T-helper 22 cell (primary cell): ENCODE measurements around the gene CDKN1A.
"Not testable (repeated sequence)": the region's sequence is repeated elsewhere in the genome, so short reads cannot be mapped to it uniquely, and the experiment has no call there.

ENCODE experiments used
- DNase-seq: peaks from one replicate; pipeline ENCODE4 v3.0.0-alpha.2; 2020; ENCODE audit warnings: low read depth

Gene CDKN1A

DNA sequence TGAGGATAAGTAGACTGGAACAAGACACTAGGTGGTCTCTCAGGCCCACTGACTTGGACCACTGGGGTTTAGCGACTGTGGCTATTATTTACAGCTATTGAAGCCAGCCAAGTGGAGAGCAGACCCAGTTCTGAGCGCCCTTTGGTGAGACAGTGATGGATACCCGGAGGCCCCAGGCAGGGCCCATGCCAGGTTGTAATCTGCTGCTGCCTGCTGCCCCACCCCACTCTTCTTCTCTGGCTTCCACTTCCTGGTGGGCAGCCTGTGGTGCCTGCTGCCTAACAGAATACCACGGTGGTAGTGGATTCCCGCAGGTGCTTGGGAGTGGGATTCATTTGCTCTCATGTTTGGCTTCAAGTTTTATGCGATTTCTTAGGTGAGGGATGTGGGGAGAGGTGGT lies 19.7 kb downstream of the CDKN1A start:
- no peak for DNase-seq

DNA sequence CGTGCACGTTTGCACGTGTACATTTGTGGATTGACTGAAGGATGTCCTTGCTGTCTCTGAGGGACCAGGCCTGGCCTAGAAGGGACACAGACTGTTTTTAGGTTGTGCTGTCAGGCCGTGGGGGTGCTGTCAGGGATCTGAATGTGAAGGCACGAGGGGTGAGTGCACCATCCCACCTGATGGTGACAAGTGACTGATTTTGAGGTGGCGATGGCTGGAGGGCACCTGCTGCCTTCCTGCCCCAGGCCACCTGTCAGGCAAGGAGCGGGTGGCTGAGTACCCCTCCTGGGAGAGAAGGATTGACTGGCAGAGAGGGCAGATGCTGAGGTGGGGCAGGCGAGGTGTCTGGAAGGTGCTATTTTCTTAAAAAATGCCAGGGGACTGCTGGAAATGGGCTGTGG lies 20.4 kb downstream of the CDKN1A start:
- no peak for DNase-seq

GRCh38 chr6:36699348-36699747 lies 20.8 kb downstream of the CDKN1A start:
- no peak for DNase-seq

DNA sequence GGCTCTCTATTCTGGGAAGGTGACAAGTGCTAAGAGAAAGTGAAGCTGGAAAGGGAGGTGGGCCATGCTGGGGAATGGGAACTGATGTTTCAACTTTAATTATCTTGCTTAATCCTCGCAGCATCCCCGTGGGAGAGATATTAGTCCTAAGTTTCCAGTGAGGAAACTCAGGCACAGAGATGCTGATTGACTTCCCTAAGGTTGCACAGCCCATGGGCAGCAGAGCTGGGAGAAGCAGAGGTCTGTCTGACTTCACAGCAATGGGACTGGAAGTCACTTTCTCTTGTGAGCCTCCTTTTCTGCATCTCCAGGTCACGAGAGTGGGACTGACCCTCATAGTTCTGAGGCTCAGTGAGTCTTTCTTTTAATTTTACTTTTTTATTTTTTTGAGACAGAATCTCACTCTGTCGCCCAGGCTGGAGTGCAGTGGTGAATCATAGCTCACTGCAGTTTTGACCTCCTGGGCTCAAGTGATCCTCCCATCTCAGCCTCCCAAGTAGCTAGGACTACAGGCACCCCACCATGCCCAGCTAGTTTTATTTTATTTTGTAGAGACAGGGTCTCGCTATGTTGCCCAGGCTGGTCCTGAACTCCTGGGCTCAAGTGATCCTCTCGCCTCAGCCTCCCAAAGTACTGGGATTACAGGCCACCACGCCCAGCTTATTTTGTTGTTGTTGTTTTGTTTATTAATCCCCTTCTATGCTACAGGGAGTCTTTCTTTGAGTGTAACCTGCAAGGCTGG lies 21.7 kb downstream of the CDKN1A start:
- no peak for DNase-seq

DNA sequence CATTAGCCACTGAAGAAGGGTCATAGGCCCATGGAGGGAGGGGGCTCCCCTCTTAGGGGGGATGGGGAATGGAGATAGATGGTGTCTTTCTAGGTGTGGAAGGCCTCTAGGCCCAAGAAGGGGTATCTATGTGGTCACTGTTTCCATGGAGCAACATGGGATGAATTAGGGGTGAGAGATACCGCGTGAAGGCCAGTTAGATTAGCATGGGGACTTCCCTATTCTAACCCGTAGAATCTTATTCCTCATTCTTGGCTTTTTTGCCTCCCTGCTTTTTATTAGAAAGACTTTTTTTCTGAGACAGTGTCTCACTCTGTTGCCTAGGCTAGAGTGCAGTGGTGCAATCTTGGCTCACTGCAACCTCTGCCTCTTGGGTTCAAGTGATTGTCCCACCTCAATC lies 22.3 kb downstream of the CDKN1A start:
- DNase-seq = no peak

GRCh38 chr6:36701401-36701991 lies 23.0 kb downstream of the CDKN1A start:
- no peak for DNase-seq

DNA sequence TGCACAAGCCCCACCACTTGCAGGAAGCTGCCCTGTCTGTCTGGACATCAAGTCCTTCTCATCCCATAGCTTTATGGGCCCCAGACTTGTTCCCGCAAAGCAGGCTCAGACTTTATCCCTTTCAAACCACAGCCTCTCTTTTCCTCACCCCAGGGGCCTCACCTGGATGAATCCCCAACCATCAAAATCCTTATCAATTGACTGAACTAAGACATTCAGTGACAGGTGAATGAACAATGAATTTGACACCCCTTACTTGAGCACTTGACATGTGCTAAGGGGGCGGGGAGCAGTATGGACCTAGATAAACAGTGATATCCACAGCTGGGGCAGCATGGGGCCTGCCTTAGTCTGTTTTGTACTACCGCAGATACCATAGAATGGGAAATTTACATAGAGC lies 24.1 kb downstream of the CDKN1A start:
- no peak for DNase-seq

- no peak for DNase-seq
Observed at GRCh38 chr6:36703081-36703606, 24.6 kb downstream of the CDKN1A start.

GRCh38 chr6:36703982-36704381 lies 25.5 kb downstream of the CDKN1A start:
- DNase-seq = no peak

- DNase-seq = not testable (repeated sequence)
Observed at GRCh38 chr6:36704961-36705577, 26.6 kb downstream of the CDKN1A start.

- no peak for DNase-seq
Observed at GRCh38 chr6:36706339-36706738, 27.8 kb downstream of the CDKN1A start.

- no peak for DNase-seq
Observed at GRCh38 chr6:36712816-36713215, 34.3 kb downstream of the CDKN1A start.

- DNase-seq = no peak
Observed at GRCh38 chr6:36713846-36714245, 35.3 kb downstream of the CDKN1A start.

GRCh38 chr6:36714511-36714910 lies 36.0 kb downstream of the CDKN1A start:
- no peak for DNase-seq

DNA sequence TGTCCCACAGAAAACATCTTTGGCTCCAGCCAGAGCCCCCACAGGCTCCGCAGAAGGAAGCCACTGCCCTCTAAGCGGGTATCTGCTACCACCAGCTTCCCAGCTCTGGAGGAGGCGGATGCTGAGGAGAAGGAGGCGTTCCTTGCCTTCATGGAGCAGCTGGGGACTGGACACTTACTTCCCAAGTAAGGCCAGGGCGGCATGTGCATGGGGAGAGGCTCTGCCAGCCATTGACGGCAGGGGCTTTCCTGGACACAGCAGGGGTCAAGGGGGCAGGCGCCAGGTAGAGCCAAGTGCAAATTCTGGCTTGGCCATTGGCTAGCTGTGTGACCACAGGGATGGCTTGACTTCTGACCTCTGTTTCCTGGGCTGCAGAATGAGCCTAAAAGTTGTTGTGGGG lies 37.0 kb downstream of the CDKN1A start:
- DNase-seq = no peak

- no peak for DNase-seq
Observed at GRCh38 chr6:36716476-36717093, 38.1 kb downstream of the CDKN1A start.

- no peak for DNase-seq
Observed at GRCh38 chr6:36717231-36717825, 38.8 kb downstream of the CDKN1A start.

DNA sequence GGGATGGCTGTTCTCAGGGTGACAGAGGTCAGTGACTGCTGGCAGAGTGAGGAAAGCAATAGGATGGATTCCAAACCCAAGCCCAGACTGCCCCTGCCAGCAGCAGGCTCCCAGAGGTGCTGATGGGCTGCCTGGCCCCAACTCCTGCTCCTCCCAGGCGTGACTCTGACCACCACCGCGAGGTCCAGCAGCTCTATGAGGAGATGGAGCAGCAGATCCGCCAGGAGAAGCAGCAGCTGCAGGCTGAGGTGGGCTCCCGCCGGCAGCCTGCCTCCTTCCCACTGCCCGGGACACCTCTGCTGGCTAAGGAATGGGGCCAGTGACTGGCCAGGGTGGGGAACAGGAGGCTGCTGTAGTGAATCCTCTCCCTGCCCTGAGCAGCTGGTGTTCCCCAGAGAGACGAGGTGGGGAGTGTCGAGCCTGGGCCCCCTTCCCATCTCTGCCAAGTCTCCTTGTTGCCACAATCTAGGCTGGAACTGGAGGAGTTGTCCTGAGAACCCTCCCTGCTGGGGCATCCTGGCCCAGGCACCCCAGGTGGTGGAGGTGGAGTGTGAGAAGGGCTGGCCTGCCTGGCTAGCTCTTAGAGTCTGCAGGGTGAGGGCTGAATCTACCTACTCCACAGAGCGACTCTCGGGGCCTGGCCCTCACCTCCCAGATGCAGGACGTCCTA lies 39.5 kb downstream of the CDKN1A start:
- DNase-seq = no peak

DNA sequence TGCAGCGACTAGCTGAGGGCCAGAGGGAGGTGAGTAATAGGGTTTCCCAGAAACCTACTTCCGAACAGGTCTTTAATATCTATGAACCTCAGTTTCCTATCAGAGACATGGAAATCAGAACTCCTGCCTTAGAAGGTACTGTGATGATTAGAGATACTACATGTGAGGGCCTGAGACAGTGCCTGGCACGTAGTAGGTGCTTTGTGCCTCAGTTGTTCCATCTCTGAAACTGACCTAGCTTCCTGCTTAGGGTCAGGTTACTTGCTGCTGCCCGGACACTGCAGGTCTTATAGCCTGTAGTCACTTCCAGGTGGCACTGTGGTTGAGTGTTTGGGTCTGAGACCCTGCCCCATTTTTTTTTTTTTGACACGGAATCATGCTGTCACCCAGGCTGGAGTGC lies 40.0 kb downstream of the CDKN1A start:
- no peak for DNase-seq

GRCh38 chr6:36719126-36719525 lies 40.6 kb downstream of the CDKN1A start:
- no peak for DNase-seq

DNA sequence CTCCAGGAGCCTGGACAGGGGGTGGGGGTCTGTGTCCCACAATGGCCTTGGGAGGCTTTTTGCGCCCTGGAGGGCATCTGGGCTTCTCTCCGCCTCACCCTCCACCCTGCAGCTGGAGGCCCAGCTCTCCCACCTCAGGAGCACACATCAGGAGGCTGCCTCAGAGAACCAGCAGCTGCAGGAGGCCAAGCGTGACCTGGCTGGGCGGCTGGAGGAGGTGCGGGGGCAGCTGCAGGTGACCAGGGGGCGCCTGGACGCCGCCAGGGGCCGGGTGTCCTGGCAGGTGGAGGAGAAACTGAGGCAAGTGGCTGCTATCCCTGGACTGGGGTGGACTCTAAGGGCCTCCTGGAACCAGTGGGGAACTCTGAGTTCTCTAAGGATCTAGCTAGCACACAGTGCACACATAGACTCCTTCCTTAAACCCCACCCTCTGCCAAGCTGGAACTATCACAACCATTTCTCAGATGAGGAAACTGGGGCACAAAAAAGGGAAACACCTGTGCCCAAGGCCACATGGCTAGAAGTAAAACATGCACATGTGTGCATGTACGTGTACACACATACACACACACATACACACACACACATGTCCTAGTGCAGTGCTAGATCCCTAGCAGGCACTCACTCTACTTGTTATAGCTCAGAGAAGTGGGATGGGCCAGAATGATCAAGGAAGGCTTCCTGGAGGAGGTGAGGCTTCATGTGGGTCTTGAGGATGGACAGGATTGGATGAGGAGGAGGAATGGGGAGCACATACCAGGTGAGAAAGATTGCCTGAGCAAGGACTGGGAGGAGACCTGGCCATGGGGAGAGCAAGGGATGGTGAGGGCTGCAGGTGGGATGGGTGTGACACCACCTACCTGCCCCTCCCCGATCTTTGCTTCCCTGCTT lies 42.0 kb downstream of the CDKN1A start:
- no peak for DNase-seq
